ENCODE data around the gene SLC7A1.

The SLC7A1 gene

DNA sequence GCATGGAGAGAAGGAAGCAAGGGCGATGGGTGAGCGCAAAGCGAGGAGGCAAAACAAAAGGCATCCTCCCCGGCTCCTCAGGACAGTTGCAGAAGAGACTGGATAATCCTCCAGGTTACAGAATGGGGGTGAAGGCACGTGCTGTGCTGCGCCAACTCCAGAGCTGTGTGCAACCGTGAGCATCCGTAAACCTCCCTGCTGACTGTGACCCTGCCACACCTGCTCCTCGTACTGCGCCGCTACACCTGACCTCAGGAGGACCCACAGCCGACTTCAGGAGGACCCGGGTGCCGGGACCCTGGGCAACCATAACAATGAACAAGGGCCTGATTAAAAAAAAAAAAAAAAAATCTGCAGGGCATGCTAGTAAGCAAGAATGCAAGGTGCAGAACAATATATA lies 68.7 kb downstream of the SLC7A1 start:
- no peak for DNase-seq

DNA sequence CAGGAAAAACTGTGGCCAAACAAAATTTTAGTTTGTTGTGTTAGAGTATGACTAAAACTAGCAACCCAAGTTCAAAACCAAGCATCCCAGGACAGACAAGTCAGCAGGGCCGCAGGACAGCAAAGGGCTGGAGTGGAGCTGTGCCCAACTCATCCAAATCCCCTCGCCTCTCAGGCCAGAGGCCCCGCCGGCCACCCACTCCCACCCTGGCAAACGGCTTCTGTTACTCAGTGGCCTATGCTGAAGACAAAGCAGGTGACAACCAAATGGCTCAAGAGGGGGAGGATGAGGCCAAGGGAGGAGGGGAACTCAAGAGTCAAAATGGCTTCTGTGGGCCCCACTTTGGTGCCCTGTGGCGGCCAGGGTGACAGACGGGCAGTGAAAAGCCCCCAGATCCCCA lies 69.7 kb downstream of the SLC7A1 start:
- no peak for DNase-seq

DNA sequence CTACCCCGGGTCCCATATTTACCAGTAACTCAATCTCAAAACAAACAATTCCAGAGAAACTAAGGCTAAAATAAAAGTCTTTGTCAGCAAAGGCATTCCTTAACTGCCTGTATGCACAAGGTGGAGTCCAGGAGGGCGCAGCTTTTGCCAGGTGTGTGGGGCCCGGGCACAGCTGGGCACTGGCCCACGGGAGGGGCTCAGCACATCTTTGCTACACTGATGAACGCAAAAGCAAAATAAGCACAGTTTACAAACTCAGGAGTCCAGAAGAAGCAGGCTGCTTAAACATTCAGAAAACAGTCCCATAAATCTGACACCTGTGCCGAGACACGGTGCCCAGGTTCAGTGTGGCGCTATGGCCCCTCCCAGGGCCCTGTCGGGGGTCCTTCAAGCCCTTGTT lies 70.8 kb downstream of the SLC7A1 start:
- no peak for DNase-seq

GRCh38 chr13:29524176-29524575 lies 71.3 kb downstream of the SLC7A1 start:
- no peak for DNase-seq

DNA sequence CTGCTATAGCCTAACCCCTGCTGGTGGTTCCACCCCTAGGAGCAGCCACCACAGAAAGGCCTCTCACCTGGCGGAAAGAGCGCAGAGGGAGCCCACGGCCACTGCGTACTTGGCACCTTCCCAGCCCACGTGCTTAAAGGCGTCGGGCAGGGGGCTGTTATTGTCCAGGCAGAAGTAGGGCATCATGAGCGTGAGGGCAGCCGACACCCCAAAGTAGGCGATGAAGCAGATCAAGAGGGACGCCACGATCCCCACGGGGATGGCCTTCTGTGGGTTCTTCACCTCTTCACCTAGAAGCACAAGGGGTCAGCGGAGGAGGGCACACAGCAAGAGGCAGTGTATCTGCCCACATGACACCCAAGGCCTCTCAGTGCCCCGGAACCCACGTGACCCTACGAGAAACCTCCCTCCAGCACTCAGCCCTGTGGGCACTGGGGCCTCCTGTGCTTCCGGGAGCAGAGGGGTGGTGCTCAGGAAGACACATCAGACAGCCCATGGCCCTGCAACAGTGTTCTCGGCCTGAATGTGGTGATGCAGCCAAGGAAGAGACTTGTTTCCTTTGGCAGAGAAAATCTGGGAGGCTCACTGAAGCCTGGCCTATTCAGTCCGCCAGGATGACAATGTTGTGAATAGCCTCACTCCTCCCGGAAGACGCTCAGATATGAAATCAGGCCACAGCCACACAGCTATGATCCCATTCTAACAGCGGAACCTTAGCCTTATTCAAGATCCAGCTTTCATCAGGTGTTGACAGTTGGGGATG lies 72.1 kb downstream of the SLC7A1 start:
- no peak for DNase-seq

DNA sequence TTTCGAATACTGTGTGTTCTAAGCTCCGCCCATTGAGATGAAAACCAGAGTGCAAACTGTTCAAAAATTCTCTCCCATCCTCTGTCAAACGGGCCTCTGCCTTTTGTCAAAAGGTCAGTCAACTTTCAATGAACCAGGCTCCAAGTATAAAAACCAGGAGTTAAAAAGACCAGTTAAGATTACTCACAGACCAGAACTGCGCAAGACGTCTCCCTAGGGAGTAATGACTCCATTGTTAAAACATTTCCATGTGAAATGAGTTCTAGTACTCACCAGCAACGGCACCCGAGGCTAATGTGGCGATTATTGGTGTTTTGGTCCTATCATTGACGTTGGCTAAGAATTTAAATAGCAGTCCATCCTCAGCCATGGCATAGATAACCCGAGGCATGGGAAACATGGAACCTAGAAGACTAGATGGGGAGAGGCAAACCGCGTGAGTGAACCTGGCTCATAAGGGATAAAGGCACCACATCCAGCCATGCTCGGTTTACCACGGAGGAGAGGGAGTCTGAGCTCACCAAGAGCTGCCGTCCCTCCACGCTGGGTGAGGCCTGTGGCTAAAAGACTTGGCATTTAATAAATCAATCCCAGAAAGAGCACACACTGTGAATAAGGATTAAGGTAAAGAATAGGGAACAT lies 73.3 kb downstream of the SLC7A1 start:
- no peak for DNase-seq

GRCh38 chr13:29521336-29521735 lies 74.2 kb downstream of the SLC7A1 start:
- no peak for DNase-seq

GRCh38 chr13:29520671-29521070 lies 74.8 kb downstream of the SLC7A1 start:
- no peak for DNase-seq

DNA sequence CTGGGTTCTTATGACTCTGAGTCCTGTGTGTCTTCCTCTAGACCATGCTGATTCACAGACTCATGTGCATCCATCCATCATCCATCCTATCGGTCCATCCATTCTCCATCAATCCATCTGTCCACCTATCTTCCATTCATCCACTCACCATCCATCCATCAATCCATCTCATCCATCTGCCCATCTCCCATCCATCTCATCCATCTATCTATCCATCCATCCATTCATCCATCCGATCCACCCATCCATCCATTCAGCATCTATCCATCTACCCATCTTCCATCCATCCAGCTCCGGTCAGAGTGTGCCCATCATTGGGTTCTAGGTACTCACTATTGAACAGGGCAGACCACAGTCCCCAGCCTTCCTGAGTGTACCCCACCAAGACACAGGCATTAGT lies 75.6 kb downstream of the SLC7A1 start:
- no peak for DNase-seq

- DNase-seq, result no peak
These were observed 78.6 kb downstream of the SLC7A1 start for GRCh38 chr13:29516880-29517279.

- DNase-seq, result no peak
These were observed 79.5 kb downstream of the SLC7A1 start for GRCh38 chr13:29516012-29516411.

- DNase-seq, result no peak
These were observed 80.1 kb downstream of the SLC7A1 start for GRCh38 chr13:29515372-29515771.

- no peak for DNase-seq
These were observed 80.7 kb downstream of the SLC7A1 start for GRCh38 chr13:29514720-29515310.

DNA sequence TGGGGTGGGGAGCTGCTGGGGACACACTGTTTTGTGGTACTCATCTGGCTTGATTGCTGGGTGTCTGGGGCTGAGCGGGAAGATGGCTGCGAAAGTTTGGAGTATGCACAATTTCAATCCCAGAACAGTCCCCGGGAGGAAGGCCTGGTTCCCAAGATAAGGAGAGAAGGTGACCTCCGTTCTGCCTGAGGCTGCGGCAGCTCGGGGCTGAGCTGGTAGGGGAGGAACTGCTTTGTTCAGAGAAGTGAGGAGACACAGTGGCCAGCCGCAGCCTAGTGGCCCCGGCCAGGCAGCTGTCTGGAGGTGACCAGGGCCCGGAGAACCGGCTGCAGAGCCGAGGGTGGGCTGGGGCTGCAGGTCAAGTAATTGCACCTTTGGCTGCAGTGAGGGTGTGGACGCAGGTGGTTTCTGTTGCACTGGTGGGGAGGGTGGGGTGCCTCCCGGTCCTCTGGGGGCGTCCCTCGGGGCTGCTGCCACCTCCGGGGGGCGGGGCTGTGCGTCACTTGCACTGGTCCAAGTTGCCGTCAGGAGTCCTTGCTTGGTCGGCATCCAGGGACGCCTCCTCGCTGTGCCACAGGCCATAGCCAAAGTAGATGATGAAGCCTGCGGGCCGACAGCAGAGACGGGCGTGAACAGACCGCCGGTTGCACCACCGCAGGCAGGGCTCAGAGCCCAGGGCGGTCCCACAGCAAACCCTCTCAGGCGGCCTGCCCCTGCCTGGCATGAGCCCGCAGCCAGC lies 81.3 kb downstream of the SLC7A1 start:
- no peak for DNase-seq

DNA sequence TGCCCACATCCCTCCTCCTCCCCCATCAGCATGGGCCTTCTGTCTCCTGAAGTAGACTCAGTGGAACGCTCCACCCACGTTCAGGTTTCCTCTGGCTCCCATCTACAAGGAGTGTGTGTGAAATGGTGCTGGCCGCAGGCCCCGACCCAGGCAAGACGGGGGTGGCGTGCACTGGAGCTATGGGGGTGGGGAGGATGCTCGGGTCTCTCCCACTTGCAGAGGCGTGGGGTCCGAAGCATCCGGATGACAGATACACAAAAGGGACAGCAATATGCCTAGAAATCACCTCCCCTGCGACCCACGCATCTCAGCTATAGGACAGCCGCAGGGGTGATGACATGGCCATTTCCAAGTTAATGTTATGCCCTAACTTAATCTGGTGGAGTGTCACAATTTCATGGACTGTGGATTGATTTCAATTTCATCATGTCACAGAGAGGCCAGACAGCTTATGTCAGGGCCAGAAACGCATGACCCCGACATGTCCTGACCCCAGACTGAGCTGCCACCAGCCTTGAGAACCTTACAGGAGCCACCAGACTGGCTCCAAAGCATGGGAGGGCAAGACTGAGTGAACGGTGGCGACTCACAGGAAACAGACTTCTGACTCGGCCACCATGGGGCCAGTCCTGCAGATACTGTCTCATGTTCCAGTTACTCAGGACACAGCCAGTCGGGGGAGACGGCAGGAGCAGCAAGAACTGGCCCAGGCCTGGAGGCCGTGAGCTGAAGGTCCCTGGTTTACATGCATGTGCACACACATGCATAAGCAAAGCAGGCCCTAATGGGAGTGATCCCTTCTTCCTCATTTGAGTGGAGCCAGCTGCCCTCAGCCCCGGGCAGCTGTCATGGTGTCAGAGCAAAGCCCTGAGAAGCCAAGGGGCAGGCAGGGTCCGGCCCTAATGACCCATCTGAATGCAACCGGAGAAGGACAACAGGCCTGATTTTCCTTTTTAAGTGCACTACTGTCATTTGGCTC lies 82.2 kb downstream of the SLC7A1 start:
- no peak for DNase-seq

DNA sequence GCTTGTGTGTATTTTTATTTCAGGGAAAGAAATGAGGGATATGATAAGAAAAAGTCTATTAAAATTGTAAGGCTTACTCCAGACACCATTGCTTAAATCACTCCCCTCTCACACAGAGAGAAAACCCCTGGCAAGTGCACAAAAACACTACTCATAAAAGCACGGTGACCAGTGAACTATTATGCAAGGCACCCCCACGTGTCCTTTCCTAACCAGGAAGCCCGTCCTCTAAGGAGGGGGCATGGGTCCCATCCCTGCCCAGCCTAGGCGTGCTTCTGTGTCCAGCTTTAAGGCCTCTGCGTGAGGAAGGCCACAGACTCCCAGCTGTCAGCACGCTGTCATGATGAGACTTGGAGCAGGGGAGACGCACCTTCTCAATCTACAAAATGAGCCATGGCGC lies 83.5 kb downstream of the SLC7A1 start:
- no peak for DNase-seq

- DNase-seq, result no peak
These were observed 84.2 kb downstream of the SLC7A1 start for GRCh38 chr13:29511106-29511796.

- no peak for DNase-seq
These were observed 84.8 kb downstream of the SLC7A1 start for GRCh38 chr13:29510651-29511084.

DNA sequence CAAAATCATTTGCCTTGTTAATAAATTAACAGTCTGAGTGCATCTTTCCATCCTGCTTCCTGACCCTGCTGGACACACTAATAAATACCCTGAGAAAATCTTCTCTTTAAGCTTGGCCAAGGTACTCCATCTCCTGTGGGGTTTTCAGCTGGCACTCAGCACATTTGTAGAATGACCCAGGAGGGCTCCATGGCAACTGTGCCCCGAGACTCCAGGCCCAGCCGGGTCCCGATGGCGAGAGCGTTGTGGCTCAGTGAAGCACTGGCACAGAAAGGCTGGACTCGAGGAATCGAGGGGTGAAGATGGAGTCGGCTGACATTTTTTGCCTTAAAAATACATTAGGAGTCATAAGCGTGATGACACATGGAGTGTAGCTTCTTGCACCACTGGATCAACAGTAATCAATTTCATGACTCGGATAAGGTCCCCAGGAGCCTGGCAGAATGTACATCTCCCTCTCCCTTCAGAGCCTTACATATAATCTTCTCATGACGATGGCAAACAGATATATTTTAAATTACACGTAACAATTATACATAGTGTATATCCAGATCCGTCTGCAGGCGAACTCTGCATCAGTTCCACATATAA lies 85.4 kb downstream of the SLC7A1 start:
- no peak for DNase-seq

DNA sequence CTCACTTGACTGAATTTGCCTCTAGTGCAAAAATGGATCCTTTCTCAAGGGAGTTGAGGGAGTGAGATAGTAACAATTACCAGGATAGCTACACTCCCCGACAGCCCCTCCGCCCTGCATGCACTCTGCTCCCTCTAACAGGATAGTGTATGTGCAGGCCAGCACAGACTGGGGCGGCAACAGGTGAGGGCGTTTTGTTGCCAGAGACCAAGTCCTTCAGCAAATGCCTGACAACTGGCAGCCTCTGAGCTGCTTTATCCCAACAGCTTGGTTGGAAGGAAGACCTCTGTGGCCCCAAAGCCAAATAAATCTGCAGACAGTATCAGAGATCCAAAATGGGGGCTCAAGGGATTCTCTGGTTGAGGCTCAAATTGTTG lies 86.6 kb downstream of the SLC7A1 start:
- DNase-seq, result no peak

- DNase-seq, result peak; percentile 3
These were observed 87.2 kb downstream of the SLC7A1 start for GRCh38 chr13:29508130-29508875.
